HepG2 (cell line): Measurements from ENCODE around the gene TAT. TPM values are rescaled to one million over a fixed set of nuclear protein-coding genes. Genes with fewer than 3 reads are reported as not detected.

Experiments used
- ATAC-seq: fragments of 200-7000 bp; cut with Tn5 transposase; 3 replicates; pipeline ENCODE4 v1.9.1; 2020; ENCODE audit warnings: mild to moderate bottlenecking, moderate library complexity
- BruUV-seq: library from RNA; stranded (reverse); fragments of 400-500 nt; replicated peaks from 2 replicates; lab custom pipeline; 2021; lab: Mats Ljungman, UMichigan
- CTCF ChIA-PET: fragments of 300-600 bp; formaldehyde crosslinking; extraction: SDS; loops from one replicate; lab custom pipeline; 2021; ENCODE audit warnings: low total read pairs, inconsistent platforms, low intra/inter-chr PET ratio; lab: Yijun Ruan, JAX
- POLR2A ChIA-PET: fragments of 350-600 bp; sonication (Branson Sonifier 250); formaldehyde crosslinking; loops from one replicate; lab custom pipeline; 2020; ENCODE audit warnings: antibody characterized with exemption, inconsistent platforms; lab: Yijun Ruan, JAX
- DNase-seq: peaks from one replicate; pipeline ENCODE4 v3.0.0-alpha.2; 2015; ENCODE audit warnings: low spot score
- FAIRE-seq: peaks from 3 replicates; lab custom pipeline; 2011; peaks lifted over from hg19 to GRCh38; lab: Jason Lieb, UNC
- H2AFZ ChIP-seq: one replicate; pipeline ENCODE4 v1.6.1; 2011; ENCODE audit warnings: low read length, inconsistent platforms
- H3K27ac ChIP-seq: fragments of 300-600 bp; 3 replicates; pipeline ENCODE4 v1.8.0; 2011; ENCODE audit warnings: mixed run types, mild to moderate bottlenecking, mixed read lengths, low read length, inconsistent platforms; ENCODE audit not compliant: insufficient read depth; ENCODE audit errors: extremely low read length
- H3K27me3 ChIP-seq, 2 experiments: fragments of 200-600 bp in 1 of 2; 2 replicates in 1 of 2; 3 replicates in 1 of 2; pipeline versions ENCODE4 v1.6.0 to v1.8.0; 2011; ENCODE audit warnings: low read length in 2 of 2, mild to moderate bottlenecking in 2 of 2, moderate library complexity in 2 of 2, inconsistent platforms in 1 of 2; ENCODE audit not compliant: insufficient read depth in 2 of 2, control insufficient read depth in 1 of 2
- H3K36me3 ChIP-seq, 2 experiments: fragments of 200-600 bp in 1 of 2; replicated peaks in 1 of 2; 2 replicates in 1 of 2; 3 replicates in 1 of 2; pipeline versions ENCODE4 v1.5.1 to v1.8.0; 2011; ENCODE audit warnings: low read length in 2 of 2, inconsistent platforms in 1 of 2; ENCODE audit not compliant: insufficient read depth in 2 of 2, control insufficient read depth in 1 of 2
- H3K4me1 ChIP-seq: 2 replicates; pipeline ENCODE4 v1.5.1; 2012; ENCODE audit warnings: low read length, inconsistent platforms; ENCODE audit not compliant: insufficient read depth
- H3K4me2 ChIP-seq: 2 replicates; pipeline ENCODE4 v1.6.0; 2011; ENCODE audit warnings: low read depth, low read length, inconsistent platforms
- H3K4me3 ChIP-seq, 3 experiments: fragments of 200-600 bp in 1 of 3; sonication (generic), shearing (Covaris generic) in 1 of 3; replicated peaks in 1 of 3; 2 replicates each; pipeline ENCODE4 v1.5.1; 2011 to 2016; ENCODE audit warnings: low read length in 3 of 3, inconsistent platforms in 2 of 3, low read depth in 2 of 3, mild to moderate bottlenecking in 2 of 3, control low read depth in 1 of 3, mixed read lengths in 1 of 3; ENCODE audit not compliant: insufficient read depth in 1 of 3
- H3K79me2 ChIP-seq: one replicate; pipeline ENCODE4 v1.6.1; 2011; ENCODE audit warnings: low read length, inconsistent platforms; ENCODE audit not compliant: insufficient read depth
- H3K9ac ChIP-seq: 2 replicates; pipeline ENCODE4 v1.6.0; 2011; ENCODE audit warnings: mild to moderate bottlenecking, low read depth, low read length, inconsistent platforms; ENCODE audit not compliant: insufficient read depth
- H3K9me3 ChIP-seq: 2 replicates; pipeline ENCODE4 v1.5.1; 2012; ENCODE audit warnings: mild to moderate bottlenecking, low read length
- H4K20me1 ChIP-seq: 2 replicates; pipeline ENCODE4 v1.6.0; 2011; ENCODE audit warnings: inconsistent platforms, mild to moderate bottlenecking, low read length, moderate library complexity; ENCODE audit not compliant: insufficient read depth
- HNF4G ChIP-seq, 2 experiments: sonication (generic) in 1 of 2; formaldehyde crosslinking in 1 of 2; IDR thresholded peaks; 2 replicates each; pipeline versions ENCODE4 v1.4.0 to v1.6.1; 2011 to 2020; ENCODE audit warnings: borderline replicate concordance in 2 of 2, low read depth in 2 of 2, mild to moderate bottlenecking in 2 of 2, low read length in 1 of 2, missing genetic modification reagents in 1 of 2, moderate library complexity in 1 of 2
- HNRNPLL ChIP-seq: fragments of 200-400 bp; formaldehyde crosslinking; IDR thresholded peaks from 2 replicates; pipeline ENCODE4 v1.6.1; 2017; ENCODE audit warnings: mild to moderate bottlenecking, low read depth, low read length; ENCODE audit not compliant: poor library complexity, severe bottlenecking
- JDP2 ChIP-seq: sonication (generic); formaldehyde crosslinking; IDR thresholded peaks from 2 replicates; pipeline ENCODE4 v1.8.1; 2022; ENCODE audit warnings: missing genetic modification reagents, borderline replicate concordance
- JUN ChIP-seq: sonication (generic); formaldehyde crosslinking; IDR thresholded peaks from 2 replicates; pipeline ENCODE4 v1.4.0; 2020; ENCODE audit warnings: mild to moderate bottlenecking, missing genetic modification reagents
- JUND ChIP-seq: sonication (generic); formaldehyde crosslinking; IDR thresholded peaks from 2 replicates; pipeline ENCODE4 v1.8.0; 2022; ENCODE audit warnings: mild to moderate bottlenecking, missing genetic modification reagents
- LRRFIP1 ChIP-seq: sonication (generic); formaldehyde crosslinking; conservative IDR thresholded peaks from 2 replicates; pipeline ENCODE4 v1.4.0; 2020; ENCODE audit warnings: missing genetic modification reagents
- MTF2 ChIP-seq: sonication (generic); formaldehyde crosslinking; IDR thresholded peaks from 2 replicates; pipeline ENCODE4 v1.5.0; 2020; ENCODE audit warnings: missing genetic modification reagents, borderline replicate concordance
- NAIF1 ChIP-seq: sonication (generic); formaldehyde crosslinking; IDR thresholded peaks from 2 replicates; pipeline ENCODE4 v1.5.0; 2020; ENCODE audit warnings: mild to moderate bottlenecking, missing genetic modification reagents, borderline replicate concordance
- RAD21 ChIP-seq: fragments of 450-650 bp; formaldehyde crosslinking; IDR thresholded peaks from 2 replicates; pipeline ENCODE4 v1.5.0; 2020; ENCODE audit warnings: mild to moderate bottlenecking
- RFX5 ChIP-seq: IDR thresholded peaks from 2 replicates; pipeline ENCODE4 v1.6.1; 2011; ENCODE audit warnings: low read depth, low read length, improper control_type of control experiment
- ZNF44 ChIP-seq: sonication (generic); formaldehyde crosslinking; IDR thresholded peaks from 2 replicates; pipeline ENCODE4 v1.5.1; 2020; ENCODE audit warnings: mild to moderate bottlenecking, missing genetic modification reagents
- ZNF576 ChIP-seq: sonication (generic); formaldehyde crosslinking; IDR thresholded peaks from 2 replicates; pipeline ENCODE4 v1.4.0; 2020; ENCODE audit warnings: mild to moderate bottlenecking, missing genetic modification reagents
- ZNF607 ChIP-seq: sonication (generic); formaldehyde crosslinking; IDR thresholded peaks from 2 replicates; pipeline ENCODE4 v1.5.1; 2020; ENCODE audit warnings: missing genetic modification reagents, mild to moderate bottlenecking, borderline replicate concordance
- ZNF761 ChIP-seq: sonication (generic); formaldehyde crosslinking; conservative IDR thresholded peaks from 2 replicates; pipeline ENCODE4 v1.4.0; 2020; ENCODE audit warnings: mild to moderate bottlenecking, missing genetic modification reagents
- WGBS: methylation state at CpG from one replicate; pipeline ENCODE4 v1.1.6; 2017; ENCODE audit warnings: low lambda C conversion rate; 5-methylcytosine and 5-hydroxymethylcytosine counted together
- in situ Hi-C: cut with HindIII; loops from 2 replicates; pipeline ENCODE4 v1.10.0; 2017; ENCODE audit warnings: low pct_unique_long_range_greater_than_20kb; ENCODE audit not compliant: extremely low pct_ligation_motif_present
- intact Hi-C: fragments of 100-400 bp; cut with micrococcal nuclease; formaldehyde crosslinking; loops from one replicate; pipeline ENCODE4 v1.10.0; 2022; ENCODE audit not compliant: unreplicated experiment
- polyA plus RNA-seq, 8 experiments: library from polyadenylated mRNA; depleted of rRNA in 3 of 8; stranded (reverse) in 7 of 8; unstranded in 1 of 8; fragments of >200 nt; fragmentation: Illumina TruSeq in 4 of 8; extraction: Trizol in 4 of 8; gene quantifications; 2 replicates each; pipeline versions ENCODE4 v1.2.1 to v1.2.3, GENCODE V29; 2011 to 2016; ENCODE audit warnings: low read depth in 4 of 8, missing spikeins in 1 of 8, mixed read lengths in 1 of 8; ENCODE audit not compliant: insufficient read depth in 1 of 8
- total RNA-seq, 5 experiments: library from RNA; depleted of rRNA; stranded (reverse); fragments of >200 nt; fragmentation: Illumina TruSeq; extraction: Trizol; gene quantifications; 2 replicates each; pipeline ENCODE4 v1.2.3, GENCODE V29; 2016; ENCODE audit warnings: low read depth in 1 of 5
- TF ChIP-seq, protein P1 (sequence below): sonication (generic); formaldehyde crosslinking; IDR thresholded peaks from 2 replicates; pipeline ENCODE4 v1.5.0; 2020; ENCODE audit warnings: mild to moderate bottlenecking, missing genetic modification reagents
- TF ChIP-seq, protein P2 (sequence below): sonication (generic); formaldehyde crosslinking; conservative IDR thresholded peaks from 2 replicates; pipeline ENCODE4 v1.8.0; 2022; ENCODE audit warnings: mild to moderate bottlenecking, moderate library complexity, missing genetic modification reagents

TAT gene
- total and polyA plus RNA-seq, 2 of the 13 experiments (the other 11 are each of a cell fraction or from before 2014, with no cell fraction given): 1.6 to 5.8 TPM

DNA sequence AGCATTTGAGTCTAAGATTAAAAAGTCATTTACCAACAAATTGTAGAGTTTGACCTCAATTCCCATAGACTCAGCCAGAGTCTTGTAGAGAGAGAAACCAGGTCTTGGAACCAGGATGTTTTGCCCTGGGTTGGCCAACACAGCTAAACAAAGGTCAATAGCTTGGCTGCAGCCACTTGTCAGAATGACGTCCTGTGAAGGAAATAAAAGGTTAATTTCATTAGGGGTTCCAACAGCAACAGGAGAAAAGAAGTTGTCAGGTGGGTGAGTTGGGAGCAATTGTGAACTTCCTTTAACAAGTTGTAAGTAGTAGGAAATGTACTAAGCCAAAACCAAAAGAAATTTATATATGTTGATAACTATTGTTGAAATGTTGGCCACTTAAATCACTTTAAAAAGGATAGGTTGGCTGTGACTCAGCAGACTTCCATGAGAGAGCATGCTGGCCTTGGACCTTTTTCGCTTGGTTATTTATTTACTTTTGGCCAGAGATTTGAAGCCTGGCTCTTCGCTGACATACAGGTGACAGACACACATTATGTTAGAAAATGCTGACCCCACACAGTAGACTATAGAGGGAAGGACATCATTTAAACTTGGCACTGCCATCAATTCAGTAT lies 4.3 kb downstream of the TAT start (continued):
- TF ChIP-seq, protein P1, sequence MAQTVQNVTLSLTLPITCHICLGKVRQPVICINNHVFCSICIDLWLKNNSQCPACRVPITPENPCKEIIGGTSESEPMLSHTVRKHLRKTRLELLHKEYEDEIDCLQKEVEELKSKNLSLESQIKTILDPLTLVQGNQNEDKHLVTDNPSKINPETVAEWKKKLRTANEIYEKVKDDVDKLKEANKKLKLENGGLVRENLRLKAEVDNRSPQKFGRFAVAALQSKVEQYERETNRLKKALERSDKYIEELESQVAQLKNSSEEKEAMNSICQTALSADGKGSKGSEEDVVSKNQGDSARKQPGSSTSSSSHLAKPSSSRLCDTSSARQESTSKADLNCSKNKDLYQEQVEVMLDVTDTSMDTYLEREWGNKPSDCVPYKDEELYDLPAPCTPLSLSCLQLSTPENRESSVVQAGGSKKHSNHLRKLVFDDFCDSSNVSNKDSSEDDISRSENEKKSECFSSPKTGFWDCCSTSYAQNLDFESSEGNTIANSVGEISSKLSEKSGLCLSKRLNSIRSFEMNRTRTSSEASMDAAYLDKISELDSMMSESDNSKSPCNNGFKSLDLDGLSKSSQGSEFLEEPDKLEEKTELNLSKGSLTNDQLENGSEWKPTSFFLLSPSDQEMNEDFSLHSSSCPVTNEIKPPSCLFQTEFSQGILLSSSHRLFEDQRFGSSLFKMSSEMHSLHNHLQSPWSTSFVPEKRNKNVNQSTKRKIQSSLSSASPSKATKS: no peak
- TF ChIP-seq, protein P2, sequence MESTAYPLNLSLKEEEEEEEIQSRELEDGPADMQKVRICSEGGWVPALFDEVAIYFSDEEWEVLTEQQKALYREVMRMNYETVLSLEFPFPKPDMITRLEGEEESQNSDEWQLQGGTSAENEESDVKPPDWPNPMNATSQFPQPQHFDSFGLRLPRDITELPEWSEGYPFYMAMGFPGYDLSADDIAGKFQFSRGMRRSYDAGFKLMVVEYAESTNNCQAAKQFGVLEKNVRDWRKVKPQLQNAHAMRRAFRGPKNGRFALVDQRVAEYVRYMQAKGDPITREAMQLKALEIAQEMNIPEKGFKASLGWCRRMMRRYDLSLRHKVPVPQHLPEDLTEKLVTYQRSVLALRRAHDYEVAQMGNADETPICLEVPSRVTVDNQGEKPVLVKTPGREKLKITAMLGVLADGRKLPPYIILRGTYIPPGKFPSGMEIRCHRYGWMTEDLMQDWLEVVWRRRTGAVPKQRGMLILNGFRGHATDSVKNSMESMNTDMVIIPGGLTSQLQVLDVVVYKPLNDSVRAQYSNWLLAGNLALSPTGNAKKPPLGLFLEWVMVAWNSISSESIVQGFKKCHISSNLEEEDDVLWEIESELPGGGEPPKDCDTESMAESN (CRISPR knock-in tag): peak; percentile 31; the same call in 1 of the 2 replicates
- peak; percentile 42; the same call in 1 of the 2 replicates for TF ChIP-seq HNF4G (IDR thresholded peaks at IDR 0.05; ENCODE audit: borderline replicate concordance, low read depth, low read length)
- TF ChIP-seq HNF4G (CRISPR knock-in tag; IDR thresholded peaks at IDR 0.05; ENCODE audit: borderline replicate concordance, low read depth): no peak
- TF ChIP-seq JUN (CRISPR knock-in tag): peak; percentile 74; the same call in 1 of the 2 replicates
- TF ChIP-seq ZNF761: peak; percentile 79; the same call in 1 of the 2 replicates
- TF ChIP-seq JDP2: no peak

- peaks cover 75% of the 10 kb centered on the region for H3K4me1 ChIP-seq
- no peaks in the 10 kb centered on the region for H3K27me3 ChIP-seq
- no peak overlapping the region for H2AFZ ChIP-seq
- WGBS: 94% methylated on average over 8 of the region's 8 CpGs
- BruUV-seq: no TSS peak
- ATAC-seq (no peak), FAIRE-seq (no peak), DNase-seq (no peak)
- H3K9me3 ChIP-seq: no peaks in the 10 kb centered on the region
- no peaks in the 10 kb centered on the region; a peak in 1 of 5 replicates for H3K36me3 ChIP-seq
- in situ Hi-C loops (no loop called here), intact Hi-C loops (no loop called here)
- no peaks in the 10 kb centered on the region for H4K20me1 ChIP-seq
- ChIA-PET POLR2A (interaction anchor here (0.8 to 7.2 kb wide), 2 partner anchors 14 to 28 kb away, joined by 5 to 93 read pairs; no protein-coding TSS in a partner anchor), CTCF (no interaction called here)
- no peak overlapping the region for H3K4me3 ChIP-seq
- no peak overlapping the region for H3K9ac ChIP-seq
- H3K27ac ChIP-seq: no peak overlapping the region
- H3K79me2 ChIP-seq: no peaks in the 10 kb centered on the region
- no peak overlapping the region for H3K4me2 ChIP-seq
- TF ChIP-seq HNRNPLL: no peak
- no peak for TF ChIP-seq LRRFIP1 (CRISPR knock-in tag)
- peak; percentile 31; the same call in 1 of the 2 replicates for TF ChIP-seq RFX5
- no peak for TF ChIP-seq ZNF576 (CRISPR knock-in tag)
- no peak for TF ChIP-seq MTF2
- TF ChIP-seq ZNF44: no peak
- no peak for TF ChIP-seq ZNF607 (CRISPR knock-in tag)
- TF ChIP-seq NAIF1 (CRISPR knock-in tag): no peak
- no peak for TF ChIP-seq RAD21 (CRISPR knock-in tag)
- TF ChIP-seq JUND: no peak
Measured at GRCh38 chr16:71570144-71570543, 6.7 kb downstream of the TAT start.
